NT2/D1 (cell line): ENCODE data around the gene BCL2.

Source experiments
- SUZ12 ChIP-seq: IDR thresholded peaks from 2 replicates; pipeline ENCODE4 v1.6.1; 2011; ENCODE audit not compliant: insufficient read length, insufficient read depth; ENCODE audit errors: extremely low read depth
- YY1 ChIP-seq: IDR thresholded peaks from 2 replicates; pipeline ENCODE4 v1.6.1; 2011; ENCODE audit not compliant: insufficient read length, insufficient read depth
- ZNF274 ChIP-seq: IDR thresholded peaks from 2 replicates; pipeline ENCODE4 v1.6.1; 2011; ENCODE audit warnings: mild to moderate bottlenecking, low read depth, low read length

DNA sequence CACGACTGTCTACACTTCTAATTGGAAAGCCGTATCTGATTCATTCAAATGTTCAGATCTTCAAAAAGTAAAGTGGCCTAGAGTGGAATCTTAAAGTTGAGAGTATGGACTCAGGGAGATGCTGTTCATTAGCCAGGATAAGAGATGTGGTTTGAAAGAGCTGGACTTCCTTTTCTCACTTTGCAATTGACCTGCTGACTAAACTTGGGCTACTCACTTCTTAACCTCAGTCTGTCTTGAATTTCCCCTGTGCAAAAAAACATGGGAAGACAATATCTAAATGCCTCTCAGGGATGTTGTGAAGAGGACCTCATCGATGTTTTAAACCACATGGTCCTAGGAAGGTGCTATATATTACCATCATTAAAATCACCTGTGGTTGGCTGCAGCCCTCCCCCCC lies 64.1 kb downstream of the BCL2 start:
- TF ChIP-seq YY1 (no peak), ZNF274 (no peak), SUZ12 (no peak)
